HepG2 (cell line): ENCODE results near the gene OR52N1. TPM values are rescaled to one million over a fixed set of nuclear protein-coding genes. Genes with fewer than 3 reads are reported as not detected.

Experiments used
- ATAC-seq: fragments of 200-7000 bp; cut with Tn5 transposase; 3 replicates; pipeline ENCODE4 v1.9.1; 2020; ENCODE audit warnings: mild to moderate bottlenecking, moderate library complexity
- BruUV-seq: library from RNA; stranded (reverse); fragments of 400-500 nt; replicated peaks from 2 replicates; lab custom pipeline; 2021; lab: Mats Ljungman, UMichigan
- CTCF ChIA-PET: fragments of 300-600 bp; formaldehyde crosslinking; extraction: SDS; loops from one replicate; lab custom pipeline; 2021; ENCODE audit warnings: low total read pairs, inconsistent platforms, low intra/inter-chr PET ratio; lab: Yijun Ruan, JAX
- POLR2A ChIA-PET: fragments of 350-600 bp; sonication (Branson Sonifier 250); formaldehyde crosslinking; loops from one replicate; lab custom pipeline; 2020; ENCODE audit warnings: antibody characterized with exemption, inconsistent platforms; lab: Yijun Ruan, JAX
- DNase-seq: peaks from one replicate; pipeline ENCODE4 v3.0.0-alpha.2; 2015; ENCODE audit warnings: low spot score
- FAIRE-seq: peaks from 3 replicates; lab custom pipeline; 2011; peaks lifted over from hg19 to GRCh38; lab: Jason Lieb, UNC
- H2AFZ ChIP-seq: one replicate; pipeline ENCODE4 v1.6.1; 2011; ENCODE audit warnings: low read length, inconsistent platforms
- H3K27ac ChIP-seq: fragments of 300-600 bp; 3 replicates; pipeline ENCODE4 v1.8.0; 2011; ENCODE audit warnings: mixed run types, mild to moderate bottlenecking, mixed read lengths, low read length, inconsistent platforms; ENCODE audit not compliant: insufficient read depth; ENCODE audit errors: extremely low read length
- H3K27me3 ChIP-seq, 2 experiments: fragments of 200-600 bp in 1 of 2; 2 replicates in 1 of 2; 3 replicates in 1 of 2; pipeline versions ENCODE4 v1.6.0 to v1.8.0; 2011; ENCODE audit warnings: low read length in 2 of 2, mild to moderate bottlenecking in 2 of 2, moderate library complexity in 2 of 2, inconsistent platforms in 1 of 2; ENCODE audit not compliant: insufficient read depth in 2 of 2, control insufficient read depth in 1 of 2
- H3K36me3 ChIP-seq, 2 experiments: fragments of 200-600 bp in 1 of 2; replicated peaks in 1 of 2; 2 replicates in 1 of 2; 3 replicates in 1 of 2; pipeline versions ENCODE4 v1.5.1 to v1.8.0; 2011; ENCODE audit warnings: low read length in 2 of 2, inconsistent platforms in 1 of 2; ENCODE audit not compliant: insufficient read depth in 2 of 2, control insufficient read depth in 1 of 2
- H3K4me1 ChIP-seq: 2 replicates; pipeline ENCODE4 v1.5.1; 2012; ENCODE audit warnings: low read length, inconsistent platforms; ENCODE audit not compliant: insufficient read depth
- H3K4me2 ChIP-seq: 2 replicates; pipeline ENCODE4 v1.6.0; 2011; ENCODE audit warnings: low read depth, low read length, inconsistent platforms
- H3K4me3 ChIP-seq, 3 experiments: fragments of 200-600 bp in 1 of 3; sonication (generic), shearing (Covaris generic) in 1 of 3; replicated peaks in 1 of 3; 2 replicates each; pipeline ENCODE4 v1.5.1; 2011 to 2016; ENCODE audit warnings: low read length in 3 of 3, inconsistent platforms in 2 of 3, low read depth in 2 of 3, mild to moderate bottlenecking in 2 of 3, control low read depth in 1 of 3, mixed read lengths in 1 of 3; ENCODE audit not compliant: insufficient read depth in 1 of 3
- H3K79me2 ChIP-seq: one replicate; pipeline ENCODE4 v1.6.1; 2011; ENCODE audit warnings: low read length, inconsistent platforms; ENCODE audit not compliant: insufficient read depth
- H3K9ac ChIP-seq: 2 replicates; pipeline ENCODE4 v1.6.0; 2011; ENCODE audit warnings: mild to moderate bottlenecking, low read depth, low read length, inconsistent platforms; ENCODE audit not compliant: insufficient read depth
- H3K9me3 ChIP-seq: 2 replicates; pipeline ENCODE4 v1.5.1; 2012; ENCODE audit warnings: mild to moderate bottlenecking, low read length
- H4K20me1 ChIP-seq: 2 replicates; pipeline ENCODE4 v1.6.0; 2011; ENCODE audit warnings: inconsistent platforms, mild to moderate bottlenecking, low read length, moderate library complexity; ENCODE audit not compliant: insufficient read depth
- GTF3A ChIP-seq: sonication (generic); formaldehyde crosslinking; conservative IDR thresholded peaks from 2 replicates; pipeline ENCODE4 v1.4.0; 2020; ENCODE audit warnings: mild to moderate bottlenecking, missing genetic modification reagents
- ISL2 ChIP-seq: sonication (generic); formaldehyde crosslinking; IDR thresholded peaks from 2 replicates; pipeline ENCODE4 v1.5.0; 2020; ENCODE audit warnings: missing genetic modification reagents
- MIXL1 ChIP-seq: IDR thresholded peaks from 2 replicates; pipeline ENCODE4 v1.6.1; 2016
- NFYC ChIP-seq: IDR thresholded peaks from 2 replicates; pipeline ENCODE4 v1.6.1; 2016; ENCODE audit warnings: missing genetic modification reagents, missing compliant biosample characterization
- ZNF34 ChIP-seq: sonication (generic); formaldehyde crosslinking; IDR thresholded peaks from 2 replicates; pipeline ENCODE4 v1.4.0; 2020; ENCODE audit warnings: mild to moderate bottlenecking, missing genetic modification reagents, borderline replicate concordance
- ZNF597 ChIP-seq: sonication (generic); formaldehyde crosslinking; IDR thresholded peaks from 2 replicates; pipeline ENCODE4 v1.5.0; 2020; ENCODE audit warnings: missing genetic modification reagents
- ZNF644 ChIP-seq: IDR thresholded peaks from 2 replicates; pipeline ENCODE4 v1.6.1; 2016; ENCODE audit warnings: low read depth
- WGBS: methylation state at CpG from one replicate; pipeline ENCODE4 v1.1.6; 2017; ENCODE audit warnings: low lambda C conversion rate; 5-methylcytosine and 5-hydroxymethylcytosine counted together
- in situ Hi-C: cut with HindIII; loops from 2 replicates; pipeline ENCODE4 v1.10.0; 2017; ENCODE audit warnings: low pct_unique_long_range_greater_than_20kb; ENCODE audit not compliant: extremely low pct_ligation_motif_present
- intact Hi-C: fragments of 100-400 bp; cut with micrococcal nuclease; formaldehyde crosslinking; loops from one replicate; pipeline ENCODE4 v1.10.0; 2022; ENCODE audit not compliant: unreplicated experiment
- polyA plus RNA-seq, 8 experiments: library from polyadenylated mRNA; depleted of rRNA in 3 of 8; stranded (reverse) in 7 of 8; unstranded in 1 of 8; fragments of >200 nt; fragmentation: Illumina TruSeq in 4 of 8; extraction: Trizol in 4 of 8; gene quantifications; 2 replicates each; pipeline versions ENCODE4 v1.2.1 to v1.2.3, GENCODE V29; 2011 to 2016; ENCODE audit warnings: low read depth in 4 of 8, missing spikeins in 1 of 8, mixed read lengths in 1 of 8; ENCODE audit not compliant: insufficient read depth in 1 of 8
- total RNA-seq, 5 experiments: library from RNA; depleted of rRNA; stranded (reverse); fragments of >200 nt; fragmentation: Illumina TruSeq; extraction: Trizol; gene quantifications; 2 replicates each; pipeline ENCODE4 v1.2.3, GENCODE V29; 2016; ENCODE audit warnings: low read depth in 1 of 5

Gene OR52N1
- total and polyA plus RNA-seq, 2 of the 13 experiments (the other 11 are each of a cell fraction or from before 2014, with no cell fraction given), result not detected

- Histone ChIP-seq H3K27ac (no peak overlapping the region), H3K27me3 (peaks cover 1 to 25% of the 10 kb centered on the region in 2 experiments), H3K4me1 (peaks cover 18% of the 10 kb centered on the region), H3K9me3 (no peaks in the 10 kb centered on the region), H3K79me2 (no peaks in the 10 kb centered on the region), H3K9ac (no peak overlapping the region), H3K36me3 (no peaks in the 10 kb centered on the region), H3K4me2 (no peak overlapping the region), H3K4me3 (no peak overlapping the region), H2AFZ (no peak overlapping the region), H4K20me1 (no peaks in the 10 kb centered on the region)
- 10% methylated on average over 6 of the region's 6 CpGs for WGBS
- ATAC-seq (no peak), DNase-seq (no peak), FAIRE-seq (no peak)
- BruUV-seq, result no TSS peak
- POLR2A ChIA-PET, result no interaction called here
- TF ChIP-seq NFYC (CRISPR knock-in tag), result no peak
- TF ChIP-seq ISL2 (CRISPR knock-in tag), result no peak
- TF ChIP-seq ZNF597 (CRISPR knock-in tag), result no peak
- TF ChIP-seq ZNF644, result no peak
- no peak for TF ChIP-seq ZNF34
- TF ChIP-seq GTF3A (CRISPR knock-in tag), result no peak
- no peak for TF ChIP-seq MIXL1 (CRISPR knock-in tag)
- CTCF ChIA-PET, result interaction anchor here (3.1 kb wide), 1 partner anchor 334 kb away, joined by 35 read pairs; no protein-coding TSS in a partner anchor
- intact Hi-C loops, result no loop called here
- in situ Hi-C loops, result loop anchor here (5.0 to 10.0 kb wide), 3 partner anchors 125 to 333 kb away; partner anchors contain the start of genes TRIM22 and TRIM5
These were observed 19.1 kb upstream of the OR52N1 start for GRCh38 chr11:5809905-5810795.
